Progenitor cell of endocrine pancreas (in vitro differentiated cells): Measurements from ENCODE around the gene OXSR1. TPM values are rescaled to one million over a fixed set of nuclear protein-coding genes. Genes with fewer than 3 reads are reported as not detected.

Experiments
- DNase-seq: peaks from one replicate; pipeline ENCODE4 v3.0.0; 2021; ENCODE audit warnings: low spot score; ENCODE audit not compliant: unreplicated experiment
- H3K27ac Mint-ChIP-seq: 2 replicates; pipeline ENCODE4 v1.8.0; 2021; ENCODE audit warnings: mild to moderate bottlenecking, moderate library complexity, mixed read lengths
- H3K27me3 Mint-ChIP-seq: 2 replicates; pipeline ENCODE4 v1.8.0; 2021; ENCODE audit warnings: mixed read lengths
- H3K36me3 Mint-ChIP-seq: 2 replicates; pipeline ENCODE4 v1.8.0; 2022; ENCODE audit warnings: mixed read lengths; ENCODE audit not compliant: insufficient read depth
- H3K4me1 Mint-ChIP-seq: 2 replicates; pipeline ENCODE4 v1.8.0; 2021; ENCODE audit warnings: low read depth, mixed read lengths
- H3K4me3 Mint-ChIP-seq: 2 replicates; pipeline ENCODE4 v1.8.0; 2021; ENCODE audit warnings: low read depth, mild to moderate bottlenecking, moderate library complexity, mixed read lengths
- H3K9me3 Mint-ChIP-seq: 2 replicates; pipeline ENCODE4 v1.8.0; 2021; ENCODE audit warnings: low read depth, mixed read lengths
- total RNA-seq: library from RNA; stranded (reverse); gene quantifications from 2 replicates; pipeline ENCODE4 v1.2.1, GENCODE V29; 2021
- TF ChIP-seq, protein P1 (sequence below): fragments of 200-600 bp; sonication (generic); IDR thresholded peaks from one replicate; pipeline ENCODE4 v1.5.0; 2021; ENCODE audit warnings: antibody characterized with exemption, mild to moderate bottlenecking; ENCODE audit not compliant: unreplicated experiment

OXSR1 gene
- total RNA-seq, 1 donor from 2014 or later, result 55.5 TPM

DNA sequence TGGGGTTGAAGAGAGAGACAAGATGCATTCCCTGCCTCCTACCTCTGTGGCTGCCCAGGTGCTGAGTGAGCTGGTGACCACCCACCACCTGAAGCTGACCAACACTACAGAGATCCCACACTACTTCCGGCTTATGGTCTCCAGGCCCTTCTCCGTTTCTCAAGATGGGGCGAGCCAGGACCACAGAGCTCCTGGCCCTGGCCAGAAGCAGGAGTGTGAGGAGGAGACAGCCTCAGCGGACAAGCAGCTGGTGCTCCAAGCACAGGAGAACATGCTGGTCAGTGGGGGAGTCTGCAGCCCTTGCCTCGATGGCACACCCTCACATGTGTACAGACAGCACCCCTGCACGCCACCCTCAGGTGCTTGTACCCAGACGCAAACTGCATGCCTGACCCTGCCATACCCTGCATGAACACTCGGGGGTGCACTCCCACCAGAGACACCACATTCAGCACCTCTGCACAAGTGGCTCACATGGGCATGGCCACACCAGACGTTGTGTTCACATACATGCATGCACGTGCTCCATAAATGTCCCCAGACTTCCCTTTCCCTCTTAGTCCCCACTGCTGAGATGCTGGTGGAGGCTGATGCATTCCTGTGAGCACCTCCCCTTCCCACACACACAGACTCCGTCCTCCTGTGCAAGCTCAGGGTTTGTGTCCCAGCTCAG, 47.5 kb upstream of the OXSR1 start:
- TF ChIP-seq, protein P1, sequence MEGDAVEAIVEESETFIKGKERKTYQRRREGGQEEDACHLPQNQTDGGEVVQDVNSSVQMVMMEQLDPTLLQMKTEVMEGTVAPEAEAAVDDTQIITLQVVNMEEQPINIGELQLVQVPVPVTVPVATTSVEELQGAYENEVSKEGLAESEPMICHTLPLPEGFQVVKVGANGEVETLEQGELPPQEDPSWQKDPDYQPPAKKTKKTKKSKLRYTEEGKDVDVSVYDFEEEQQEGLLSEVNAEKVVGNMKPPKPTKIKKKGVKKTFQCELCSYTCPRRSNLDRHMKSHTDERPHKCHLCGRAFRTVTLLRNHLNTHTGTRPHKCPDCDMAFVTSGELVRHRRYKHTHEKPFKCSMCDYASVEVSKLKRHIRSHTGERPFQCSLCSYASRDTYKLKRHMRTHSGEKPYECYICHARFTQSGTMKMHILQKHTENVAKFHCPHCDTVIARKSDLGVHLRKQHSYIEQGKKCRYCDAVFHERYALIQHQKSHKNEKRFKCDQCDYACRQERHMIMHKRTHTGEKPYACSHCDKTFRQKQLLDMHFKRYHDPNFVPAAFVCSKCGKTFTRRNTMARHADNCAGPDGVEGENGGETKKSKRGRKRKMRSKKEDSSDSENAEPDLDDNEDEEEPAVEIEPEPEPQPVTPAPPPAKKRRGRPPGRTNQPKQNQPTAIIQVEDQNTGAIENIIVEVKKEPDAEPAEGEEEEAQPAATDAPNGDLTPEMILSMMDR, result peak; percentile 65
- no peaks in the 10 kb centered on the region for H3K9me3 Mint-ChIP-seq
- H3K4me3 Mint-ChIP-seq, result no peak overlapping the region
- H3K4me1 Mint-ChIP-seq, result no peaks in the 10 kb centered on the region
- H3K27ac Mint-ChIP-seq, result no peak overlapping the region
- peak; percentile 45 for DNase-seq
- peaks cover 10% of the 10 kb centered on the region for H3K27me3 Mint-ChIP-seq
- H3K36me3 Mint-ChIP-seq, result peaks cover 11% of the 10 kb centered on the region

DNA sequence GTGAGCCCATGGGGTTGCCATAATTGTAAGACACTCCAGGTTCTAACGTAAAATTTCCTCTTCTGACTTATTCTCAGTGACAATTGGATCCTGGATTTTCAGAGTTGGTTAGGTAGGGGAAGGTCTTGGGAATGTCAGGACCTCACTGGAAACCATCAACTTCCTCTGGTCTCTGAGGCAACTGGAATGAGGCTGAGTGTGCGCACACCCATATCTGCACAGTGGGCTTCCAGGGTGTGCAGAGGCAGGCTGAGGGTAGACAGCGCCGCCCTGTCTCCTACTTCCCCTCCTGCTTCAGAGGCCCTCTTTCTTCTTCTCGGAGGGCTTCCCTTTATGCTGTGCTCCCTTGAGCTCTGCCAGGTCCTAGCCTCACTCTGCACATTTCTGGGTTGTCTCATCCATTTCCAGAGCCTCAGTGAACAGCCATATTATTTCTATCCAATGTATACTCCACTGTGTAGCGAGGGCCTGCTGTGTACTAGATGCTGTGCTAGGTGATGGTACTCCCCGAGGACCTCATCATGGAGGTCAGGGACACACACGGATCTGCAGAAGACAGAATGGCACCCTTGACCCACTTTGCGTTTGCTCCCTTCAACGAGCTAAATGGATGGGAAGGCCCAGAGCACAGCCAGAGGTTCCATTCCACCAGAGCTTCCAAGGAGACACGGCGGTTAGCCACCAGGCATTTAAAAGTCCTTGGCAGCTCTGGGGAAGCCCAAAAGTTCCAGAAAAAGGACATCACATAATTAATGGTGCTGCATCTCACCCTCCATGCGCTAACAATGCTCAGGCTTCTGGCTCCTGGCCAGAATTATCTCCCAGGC, 46.7 kb upstream of the OXSR1 start:
- Mint-ChIP-seq H3K4me3 (no peak overlapping the region), H3K36me3 (peaks cover 14% of the 10 kb centered on the region), H3K27me3 (peaks cover 10% of the 10 kb centered on the region), H3K9me3 (no peaks in the 10 kb centered on the region), H3K27ac (peak overlapping the region; percentile 52), H3K4me1 (no peaks in the 10 kb centered on the region)
- no peak for DNase-seq
- TF ChIP-seq, protein P1, result no peak

DNA sequence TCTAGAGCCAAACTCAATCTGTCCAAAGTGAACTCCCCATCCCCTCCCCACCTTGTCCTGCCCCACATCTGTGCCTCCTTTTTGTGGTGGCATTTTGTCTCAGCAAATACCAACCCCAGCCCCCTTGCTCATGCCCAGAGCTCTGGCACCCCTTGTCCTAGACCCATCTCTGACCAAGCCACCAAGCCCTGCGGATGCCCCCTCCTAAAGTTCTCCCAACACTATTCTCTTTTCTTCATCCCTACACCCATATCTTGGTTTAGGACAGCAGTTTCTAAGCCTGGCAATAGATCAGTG, 46.1 kb upstream of the OXSR1 start:
- Mint-ChIP-seq H3K4me1 (no peaks in the 10 kb centered on the region), H3K36me3 (peaks cover 14% of the 10 kb centered on the region), H3K27me3 (peaks cover 10% of the 10 kb centered on the region), H3K9me3 (no peaks in the 10 kb centered on the region), H3K27ac (no peak overlapping the region), H3K4me3 (no peak overlapping the region)
- no peak for DNase-seq
- TF ChIP-seq, protein P1, result no peak

DNA sequence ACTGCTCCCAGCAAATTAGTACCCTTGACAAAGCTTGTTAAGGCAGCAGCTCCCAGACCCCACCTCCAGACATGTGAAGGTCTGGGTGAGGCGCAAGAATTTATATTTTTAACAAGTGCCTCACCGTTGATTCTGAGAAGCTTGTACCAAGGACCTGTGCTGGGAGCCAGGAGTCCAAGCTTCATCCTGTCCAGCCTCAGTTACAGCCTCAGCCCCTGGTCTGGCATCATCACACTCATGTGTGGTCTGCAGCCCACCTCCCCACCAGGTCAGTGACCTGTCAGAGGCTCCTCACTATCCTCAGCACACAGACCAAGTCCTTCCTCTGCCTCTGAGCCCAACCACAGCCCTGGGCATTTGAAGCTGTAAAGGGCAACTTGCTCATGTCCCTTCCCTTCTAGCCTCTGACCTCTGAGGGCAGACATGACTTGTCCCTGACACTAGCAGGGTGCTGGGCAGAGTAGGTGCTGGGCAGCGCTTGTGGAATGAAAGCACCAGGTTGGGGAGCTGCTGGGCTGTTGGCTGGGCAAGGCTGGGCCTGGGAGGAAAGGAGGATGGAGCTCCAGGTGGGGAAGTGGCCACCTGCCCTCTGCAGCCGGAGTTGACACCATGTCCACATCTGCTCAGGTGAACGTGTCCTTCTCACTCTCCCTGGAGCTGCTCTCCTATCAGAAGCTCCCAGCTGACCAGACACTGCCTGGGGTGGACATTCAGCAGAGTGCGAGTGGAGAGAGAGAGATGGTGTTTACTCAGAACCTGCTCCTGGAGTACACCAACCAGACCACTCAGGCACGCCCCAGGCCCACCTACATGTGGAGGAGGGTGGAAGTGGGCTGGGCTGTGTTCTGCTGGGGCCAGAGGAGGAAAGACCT, 45.3 kb upstream of the OXSR1 start:
- Mint-ChIP-seq H3K4me3 (no peak overlapping the region), H3K27ac (peak overlapping the region; percentile 87), H3K27me3 (peaks cover 10% of the 10 kb centered on the region), H3K36me3 (peaks cover 18% of the 10 kb centered on the region), H3K4me1 (no peaks in the 10 kb centered on the region), H3K9me3 (no peaks in the 10 kb centered on the region)
- TF ChIP-seq, protein P1, result no peak
- no peak for DNase-seq
